A673 (cell line): ENCODE data around the gene THOC5.

ENCODE experiments used
- CTCF ChIP-seq: fragments of 300-800, 200-600 bp; sonication (generic); conservative IDR thresholded peaks from 2 replicates; pipeline ENCODE4 v1.5.1; 2017; ENCODE audit warnings: low read depth, mild to moderate bottlenecking, antibody characterized with exemption, low read length, moderate library complexity, mixed read lengths
- EZH2 ChIP-seq: fragments of 200-600 bp; sonication (generic); IDR thresholded peaks from 2 replicates; pipeline ENCODE4 v1.6.1; 2017; ENCODE audit warnings: borderline replicate concordance, low read depth, mild to moderate bottlenecking, mixed read lengths, antibody characterized with exemption, low read length; ENCODE audit not compliant: poor library complexity, severe bottlenecking

DNA sequence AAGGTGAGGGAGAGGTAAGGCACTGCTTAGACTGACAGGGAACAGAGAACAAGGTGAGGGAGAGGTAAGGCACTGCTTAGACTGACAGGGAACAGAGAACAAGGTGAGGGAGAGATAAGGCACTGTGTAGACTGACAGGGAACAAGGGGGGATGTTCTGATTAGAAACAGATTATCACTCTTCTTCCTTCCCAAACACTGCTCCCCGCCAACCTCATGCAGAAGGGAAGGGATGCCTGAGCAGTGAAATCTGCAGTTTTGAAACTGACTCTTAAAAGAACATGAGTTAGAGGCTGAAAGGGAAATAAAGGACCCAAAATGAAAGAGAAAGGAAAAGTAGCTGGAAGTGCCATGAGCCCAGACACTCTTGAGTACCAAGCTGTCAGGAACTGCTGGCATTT lies 43.7 kb downstream of the THOC5 start:
- TF ChIP-seq CTCF = no peak
- TF ChIP-seq EZH2 = no peak
